Activated CD8-positive, alpha-beta memory T cell treated with anti-CD3 and anti-CD28 coated beads, Interleukin-2, amount 50 U/mL, for 1 hour (primary cell): ENCODE measurements around the gene GNS.
"Not testable (repeated sequence)": the region's sequence is repeated elsewhere in the genome, so short reads cannot be mapped to it uniquely, and the experiment has no call there.

Experiments
- DNase-seq: peaks from one replicate; pipeline ENCODE4 v3.0.0-alpha.2; 2020; ENCODE audit errors: extremely low read depth

The GNS gene

DNA sequence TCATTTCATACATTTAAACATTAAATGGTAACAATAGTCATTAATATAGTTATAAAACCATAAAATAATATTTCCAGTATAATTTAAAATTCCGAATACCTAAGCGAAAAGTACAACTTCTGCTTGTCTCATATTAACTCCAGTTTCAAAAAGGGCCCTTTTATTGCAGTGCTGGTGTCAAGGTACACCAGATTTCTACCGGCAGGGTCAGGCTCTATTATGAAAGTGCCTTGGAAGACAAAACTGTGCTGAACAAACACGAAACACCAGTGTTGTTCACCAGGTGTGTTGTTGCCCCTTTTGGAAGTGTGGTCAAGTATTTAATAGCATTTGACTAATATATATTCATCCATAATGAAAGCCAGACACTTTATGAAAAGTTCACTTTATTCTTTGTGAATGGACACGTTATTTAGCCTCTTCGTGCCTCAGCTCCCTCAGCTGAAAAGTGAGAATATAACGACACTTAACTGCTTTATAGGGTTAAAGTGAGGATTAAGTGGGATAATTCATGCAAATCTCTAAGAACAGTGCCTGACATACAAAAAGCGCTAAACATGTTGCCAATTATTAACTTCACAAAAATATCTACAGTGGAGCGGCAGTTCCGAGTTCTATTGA lies 20.3 kb upstream of the GNS start:
- DNase-seq = no peak

DNA sequence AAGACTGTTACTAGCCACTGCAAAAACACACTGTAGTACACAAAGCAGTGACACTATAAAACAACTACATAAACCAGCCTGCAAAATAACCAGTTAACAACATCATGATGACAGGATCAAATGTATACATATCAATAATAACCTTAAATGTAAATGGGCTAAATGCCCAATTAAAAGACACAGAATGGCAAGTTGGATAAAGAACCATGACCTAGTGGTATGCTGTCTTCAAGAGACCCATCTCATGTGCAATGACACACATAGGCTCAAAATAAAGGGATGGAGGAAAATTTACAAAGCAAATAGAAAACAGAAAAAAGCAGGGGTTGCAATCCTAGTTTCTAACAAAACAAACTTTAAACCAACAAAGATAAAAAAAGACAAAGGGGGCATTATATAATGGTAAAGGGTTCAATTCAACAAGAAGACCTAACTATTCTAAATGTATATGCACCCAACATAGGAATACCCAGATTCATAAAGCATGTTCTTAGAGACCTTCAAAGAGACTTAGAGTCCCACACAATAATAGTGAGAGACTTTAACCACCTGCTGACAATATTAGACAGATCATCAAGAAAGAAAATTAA lies 16.0 kb upstream of the GNS start:
- not testable (repeated sequence) for DNase-seq

DNA sequence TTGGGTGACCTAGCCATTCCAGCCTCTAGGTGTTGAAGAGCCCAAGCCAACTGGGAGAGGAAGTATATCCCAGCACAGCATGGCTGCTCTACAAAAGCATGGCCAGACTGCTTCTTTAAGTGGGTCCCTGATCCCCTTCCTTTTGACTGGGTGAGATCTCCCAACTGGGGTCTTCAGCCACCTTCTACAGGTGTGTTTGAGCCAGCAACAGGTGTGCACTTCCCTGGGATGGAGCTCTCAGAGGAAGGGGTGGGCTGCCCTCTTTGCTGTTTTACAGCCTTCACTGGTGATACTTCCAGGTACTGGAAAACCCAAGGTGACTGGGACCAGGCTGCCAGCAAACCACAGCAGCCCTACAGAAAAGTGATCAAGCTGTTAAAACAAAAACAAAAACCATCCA lies 14.2 kb upstream of the GNS start:
- DNase-seq = no peak

DNA sequence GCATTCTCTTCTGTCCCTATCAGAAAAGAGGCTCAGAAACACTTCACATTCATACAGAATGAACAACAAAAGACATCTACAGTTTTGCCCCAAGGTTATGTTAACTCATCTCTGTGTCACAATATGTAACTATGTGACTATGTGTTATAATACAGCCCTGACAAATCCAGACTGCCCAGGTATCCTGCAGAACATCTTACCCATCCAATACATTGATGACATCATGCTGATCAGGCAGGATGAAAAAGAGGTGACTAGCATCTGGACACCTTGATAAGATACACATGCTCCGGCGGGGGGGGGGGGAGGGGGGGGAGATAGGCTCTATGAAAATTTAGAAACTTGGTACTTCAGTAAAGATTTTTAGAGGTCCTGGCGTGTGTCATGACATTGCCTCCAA lies 8.3 kb upstream of the GNS start:
- DNase-seq = no peak

DNA sequence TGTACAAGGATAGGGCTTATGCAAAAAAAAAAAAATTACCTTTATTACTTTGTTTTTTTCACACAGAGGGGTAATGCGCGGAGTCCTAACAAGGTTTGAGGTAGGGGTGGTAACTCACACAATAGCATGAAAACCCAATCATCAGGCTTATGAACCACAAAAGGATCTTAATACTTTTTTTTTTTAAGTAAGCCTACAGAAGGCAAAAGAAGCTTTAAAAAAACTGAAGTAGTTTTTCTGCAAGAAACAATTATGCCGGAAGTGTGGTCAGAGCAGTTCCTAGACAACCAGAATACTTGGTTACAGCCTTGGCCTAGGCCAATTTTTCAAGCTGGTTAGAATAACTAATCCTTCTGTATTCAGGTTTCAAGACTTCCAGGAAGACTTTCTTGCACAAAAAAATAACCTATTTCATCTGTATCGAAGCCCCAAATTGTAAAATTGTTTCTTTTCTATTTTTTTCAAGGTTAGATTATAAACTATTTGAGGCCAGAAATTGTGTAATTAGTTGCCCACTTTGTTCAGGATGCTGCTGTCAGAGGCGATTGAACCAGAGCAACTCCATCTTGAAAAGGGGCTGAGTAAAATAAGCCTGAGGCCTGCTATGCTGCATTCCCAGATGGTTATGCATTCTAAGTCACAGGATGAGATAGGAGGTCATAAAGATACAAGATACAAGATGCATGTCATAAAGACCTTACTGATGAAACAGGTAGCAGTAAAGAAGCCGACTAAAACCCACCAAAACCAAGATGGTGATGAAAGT lies 1.8 kb upstream of the GNS start:
- no peak for DNase-seq

DNA sequence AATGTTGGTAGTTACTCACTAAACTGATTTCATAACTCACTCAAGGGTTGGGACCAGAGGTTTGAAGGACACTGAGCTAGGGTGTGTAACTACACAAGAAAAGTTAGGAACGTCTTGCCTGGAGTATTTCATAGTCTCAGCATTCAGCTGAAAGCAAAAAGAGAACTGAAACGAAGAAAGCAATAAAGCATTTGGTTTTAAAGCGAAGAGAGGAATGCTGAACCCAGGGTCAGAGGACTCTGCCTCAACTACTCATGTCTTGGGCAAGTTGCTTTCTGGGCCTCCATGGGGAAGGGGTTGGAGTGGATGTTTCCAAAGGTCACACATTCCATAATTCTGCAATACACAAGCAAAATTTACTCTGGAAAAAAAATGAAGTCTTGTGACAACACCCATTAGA lies 1.4 kb downstream of the GNS start:
- DNase-seq = no peak

DNA sequence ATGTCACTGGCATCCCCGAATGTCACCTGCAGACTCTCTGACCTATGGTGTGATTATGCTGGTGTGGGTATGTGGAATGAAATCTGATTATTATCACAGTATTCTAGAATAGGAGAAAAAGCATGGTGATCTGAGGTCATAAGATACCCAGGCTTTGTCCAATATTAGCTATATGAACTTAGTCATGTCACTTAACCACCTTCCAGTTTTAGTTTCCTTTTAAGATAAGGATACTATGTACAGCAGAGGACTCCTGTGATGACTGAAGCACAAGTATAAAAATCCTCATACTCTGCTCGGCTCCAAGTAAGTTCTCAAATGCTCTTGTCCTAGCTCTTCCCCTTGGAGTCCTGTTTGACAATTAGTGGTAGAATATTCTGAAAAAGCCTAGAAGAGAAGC lies 2.8 kb downstream of the GNS start:
- no peak for DNase-seq

DNA sequence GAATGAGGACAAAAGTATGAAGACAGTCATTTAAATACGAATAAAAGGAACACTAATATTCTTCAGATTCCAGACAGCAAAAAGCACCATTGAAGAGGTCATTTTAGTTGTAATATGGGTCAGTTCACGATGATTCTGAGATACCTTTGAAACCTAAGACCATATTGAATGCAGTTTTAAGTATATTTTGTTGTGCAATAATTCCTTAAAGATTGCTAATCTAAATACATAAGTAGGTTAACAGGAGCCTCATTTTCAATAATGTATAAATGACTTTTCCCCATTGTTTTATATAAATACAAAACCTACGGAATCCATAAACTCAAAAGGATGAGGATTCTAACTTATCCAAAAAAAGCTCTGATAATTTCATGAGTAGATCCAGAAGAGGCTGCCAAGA lies 5.8 kb downstream of the GNS start:
- no peak for DNase-seq

DNA sequence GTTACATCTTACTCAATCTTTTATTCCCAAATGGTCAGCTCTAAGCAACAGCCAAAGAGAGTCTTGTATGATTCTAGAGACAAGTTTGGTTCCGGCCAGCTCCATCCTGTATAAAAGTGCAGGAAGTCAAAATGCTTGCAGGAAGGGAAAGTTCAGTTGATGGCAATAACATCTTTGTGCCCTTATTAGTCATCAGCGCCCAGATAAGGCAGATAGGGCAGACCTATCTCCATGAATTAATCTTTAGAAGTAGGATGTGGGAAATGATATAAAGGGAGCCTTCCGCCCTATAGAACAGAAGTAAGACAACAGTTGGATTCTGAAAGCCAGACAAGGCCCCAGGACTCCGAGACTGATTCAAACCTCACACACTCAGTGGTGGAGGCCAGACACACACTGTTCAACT lies 6.4 kb downstream of the GNS start:
- no peak for DNase-seq

DNA sequence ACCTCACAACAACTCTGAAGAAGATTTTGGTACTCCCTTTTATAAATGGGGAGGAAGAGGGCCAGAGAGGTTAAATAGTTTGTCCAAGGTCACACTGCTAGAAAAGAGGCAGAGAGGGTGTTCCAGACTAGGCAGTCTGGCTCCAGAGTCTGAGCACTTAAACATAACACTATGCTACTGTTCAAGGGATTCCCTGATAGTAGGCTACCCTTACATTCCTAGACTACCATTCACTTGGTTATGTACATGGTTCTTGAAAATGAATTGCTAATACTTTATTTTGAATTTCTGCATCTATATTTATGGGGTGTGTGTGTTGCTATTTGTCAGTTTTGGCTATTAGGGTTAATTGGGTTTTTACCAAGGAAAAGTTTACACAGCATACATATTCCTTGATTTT lies 7.2 kb downstream of the GNS start:
- DNase-seq = no peak

DNA sequence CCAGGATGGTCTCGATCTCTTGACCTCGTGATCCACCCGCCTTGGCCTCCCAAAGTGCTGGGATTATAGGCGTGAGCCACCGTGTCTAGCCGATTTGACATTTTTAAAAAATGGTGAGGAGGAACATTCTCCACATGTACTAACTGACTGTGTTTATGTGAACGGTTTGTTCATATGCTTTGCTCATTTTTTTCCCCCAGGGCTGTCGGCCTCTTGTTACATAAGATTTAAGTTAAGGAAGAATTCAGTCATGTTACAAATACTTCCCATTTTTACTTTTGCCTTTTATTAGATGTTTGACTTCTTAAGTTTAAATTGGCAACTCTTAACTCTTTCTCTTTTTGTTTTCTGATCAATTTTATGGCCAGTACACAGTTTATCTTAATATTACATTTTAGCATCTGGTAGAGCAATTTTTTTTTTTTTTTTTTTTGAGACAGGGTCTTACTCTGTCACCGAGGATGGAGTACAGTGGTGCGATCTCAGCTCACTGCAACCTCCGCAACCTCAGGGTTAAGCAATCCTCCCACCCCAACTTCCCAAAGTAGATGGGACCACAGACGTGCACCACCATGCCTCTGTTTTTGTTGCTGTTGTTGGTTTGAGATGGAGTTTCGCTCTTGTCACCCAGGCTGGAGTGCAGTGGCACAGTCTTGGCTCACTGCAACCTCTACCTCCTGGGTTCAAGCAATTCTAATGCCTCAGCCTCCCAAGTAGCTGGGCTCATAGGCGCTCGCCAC lies 9.6 kb downstream of the GNS start:
- DNase-seq = no peak

DNA sequence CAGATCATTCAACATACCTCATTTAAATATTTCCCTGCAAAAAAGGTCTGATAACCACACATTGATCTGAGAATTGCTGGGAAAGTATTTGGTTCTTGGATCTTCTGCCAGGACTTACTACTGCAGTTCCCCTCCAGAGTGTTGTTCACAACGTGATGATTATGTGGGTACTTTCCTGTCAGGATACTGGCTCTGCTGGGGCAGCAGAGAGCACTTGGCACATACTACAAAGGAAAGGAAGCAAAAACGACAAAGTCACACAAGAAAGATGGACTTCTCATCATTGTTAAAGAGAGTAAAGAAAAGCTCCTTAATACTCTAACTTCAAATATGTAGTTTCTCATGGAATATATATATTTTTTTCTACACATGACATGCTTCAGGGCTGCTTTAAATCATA lies 11.5 kb downstream of the GNS start:
- DNase-seq = no peak

DNA sequence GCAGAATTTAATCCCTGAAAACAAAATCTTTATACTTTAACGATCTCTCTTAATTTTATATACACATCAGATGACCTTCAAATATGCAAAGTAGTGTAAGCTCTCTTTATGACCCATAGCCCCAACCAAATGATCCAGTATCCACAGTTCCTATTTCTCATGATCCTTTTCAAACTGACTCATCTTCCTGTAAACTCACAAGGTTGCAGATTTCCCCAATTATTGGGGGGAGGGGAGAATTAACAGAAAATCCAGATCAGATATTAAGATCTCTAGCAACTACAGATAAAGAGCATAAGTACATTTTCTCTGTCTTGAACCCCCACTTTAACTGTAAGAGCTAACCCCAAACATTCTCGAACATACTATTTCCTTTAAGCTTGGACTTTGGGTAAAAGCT lies 12.5 kb downstream of the GNS start:
- no peak for DNase-seq

DNA sequence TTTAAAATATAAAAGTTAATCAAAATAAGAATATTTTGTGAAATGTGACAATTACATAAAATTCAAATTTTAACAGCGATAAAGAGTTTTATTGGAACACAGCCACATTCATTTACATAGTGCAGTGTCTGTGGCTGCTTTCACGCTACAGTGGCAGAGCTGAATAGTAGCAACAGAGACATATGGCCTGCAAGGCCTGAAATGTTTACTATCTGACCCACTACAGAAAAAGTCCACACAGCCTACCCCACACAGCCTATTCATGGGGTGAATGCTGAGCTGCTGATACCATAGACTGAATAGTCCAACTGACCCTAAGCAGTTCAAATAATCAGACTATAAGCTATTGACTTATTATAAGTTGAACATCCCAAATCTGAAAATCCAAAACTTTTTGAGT lies 13.2 kb downstream of the GNS start:
- DNase-seq = no peak

DNA sequence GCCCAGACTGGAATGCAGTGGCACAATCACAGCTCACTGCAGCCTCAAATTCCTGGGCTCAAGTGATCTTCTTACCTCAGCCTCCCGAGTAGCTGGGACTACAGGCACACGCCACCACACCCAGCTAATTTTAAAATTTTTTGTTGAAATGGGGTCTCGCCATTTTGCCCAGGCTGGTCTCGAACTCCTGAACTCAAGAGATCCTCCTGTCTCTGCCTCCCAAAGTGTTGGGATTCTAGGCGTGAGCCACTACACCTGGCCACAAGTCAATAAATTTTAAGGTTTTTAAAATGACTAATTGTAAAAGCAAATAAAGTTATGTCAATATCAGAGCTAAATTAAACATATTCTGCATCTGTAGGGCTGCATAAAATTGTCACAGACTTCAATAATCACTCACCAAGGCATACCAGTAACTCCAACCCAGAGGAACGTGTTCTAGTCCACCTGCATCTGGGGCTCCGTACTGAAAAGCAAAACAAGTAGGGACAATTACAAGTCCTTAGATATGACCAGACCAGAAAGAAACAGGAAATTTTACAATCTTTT lies 13.9 kb downstream of the GNS start:
- no peak for DNase-seq

DNA sequence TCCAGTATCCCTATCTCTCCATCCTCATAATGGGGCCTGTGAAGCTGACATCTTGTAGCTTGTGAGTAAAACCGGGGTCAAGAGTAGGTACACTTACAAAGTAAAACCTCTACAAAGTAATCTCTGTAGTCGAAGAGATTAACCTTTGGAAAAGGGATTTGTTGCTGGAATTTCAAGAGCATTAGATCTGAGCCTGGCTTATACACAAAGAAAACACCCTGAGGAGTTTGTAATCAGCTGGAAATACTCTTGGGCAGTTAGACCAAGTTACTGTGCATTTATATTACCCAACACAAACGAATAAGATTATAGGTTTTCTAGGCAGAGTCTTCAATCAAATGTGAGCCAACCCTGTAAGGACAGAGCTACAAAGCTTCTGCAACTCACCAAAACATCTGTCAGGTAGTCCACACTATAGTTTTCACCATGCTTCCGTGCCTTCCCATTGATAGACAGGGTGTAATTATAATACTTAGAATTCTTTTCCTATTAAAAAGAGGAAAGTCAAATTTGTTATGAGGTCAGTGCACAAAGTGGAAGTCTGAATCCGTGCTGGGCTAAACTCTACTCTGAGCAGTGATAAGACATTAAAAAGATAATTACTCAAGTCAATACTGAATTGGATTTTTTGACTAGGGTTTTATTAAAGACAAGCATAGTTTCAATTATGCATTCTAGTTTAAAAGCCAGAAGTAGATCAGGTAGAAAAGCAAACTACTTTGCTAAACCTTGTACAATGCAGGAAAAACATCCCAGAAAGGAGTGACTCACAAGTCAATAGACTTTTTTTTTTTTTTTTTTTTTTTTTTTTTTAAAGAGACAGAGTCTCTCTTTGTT lies 14.6 kb downstream of the GNS start:
- no peak for DNase-seq

DNA sequence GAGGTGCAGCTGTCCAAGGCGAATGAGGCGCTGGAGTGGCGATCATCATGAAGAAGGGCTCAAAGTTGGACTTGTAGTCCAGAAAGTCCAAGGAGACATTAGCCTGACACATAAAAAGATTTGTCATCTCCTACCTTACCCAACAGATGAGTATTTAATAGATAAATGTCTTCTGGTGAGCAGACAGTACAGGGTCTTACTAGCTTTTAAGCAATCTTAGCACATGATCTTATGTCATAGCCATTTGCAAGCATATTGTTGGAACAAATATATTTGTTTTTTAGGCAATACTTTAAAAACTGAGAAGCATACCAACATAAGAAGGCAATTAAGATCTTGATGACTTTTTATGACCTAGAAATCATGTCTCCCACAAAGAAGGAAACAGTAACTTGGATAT lies 16.0 kb downstream of the GNS start:
- no peak for DNase-seq

DNA sequence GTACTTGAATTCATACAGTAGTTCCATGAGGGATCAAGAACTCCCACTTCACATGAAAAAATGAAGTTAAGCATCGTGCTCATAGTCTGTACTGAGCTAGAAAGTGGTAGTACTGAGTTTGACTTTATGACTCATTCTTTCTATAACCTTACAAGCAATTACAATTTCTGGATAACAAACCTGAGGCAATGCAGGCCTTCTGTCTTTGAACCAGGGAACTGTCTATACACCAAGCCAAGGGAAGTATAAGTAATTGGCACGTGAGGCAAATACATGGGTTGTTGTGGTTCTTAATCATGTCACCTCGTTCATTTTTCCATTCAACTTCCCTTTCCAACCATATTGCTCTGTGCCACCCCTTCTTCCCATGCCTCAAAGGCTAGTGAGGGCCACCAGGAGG lies 16.8 kb downstream of the GNS start:
- no peak for DNase-seq

DNA sequence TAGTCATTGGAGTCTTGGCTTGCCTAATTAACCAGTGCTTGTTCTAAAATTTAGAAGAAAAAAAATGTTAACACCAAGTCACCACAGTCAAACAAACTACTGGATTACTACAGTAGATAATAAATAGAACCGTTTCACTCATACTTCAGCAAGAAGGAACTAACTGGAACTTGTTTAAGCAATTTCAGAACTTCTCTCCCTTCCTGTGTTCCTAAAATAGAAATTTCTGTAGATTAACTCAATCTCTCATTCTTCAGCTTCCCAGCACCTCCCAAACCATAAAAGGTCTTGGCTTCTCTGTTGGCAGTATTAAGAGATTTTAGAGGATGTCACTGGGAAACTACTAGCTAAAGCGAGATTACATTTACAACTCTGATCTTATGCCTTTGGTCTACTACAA lies 18.6 kb downstream of the GNS start:
- no peak for DNase-seq

DNA sequence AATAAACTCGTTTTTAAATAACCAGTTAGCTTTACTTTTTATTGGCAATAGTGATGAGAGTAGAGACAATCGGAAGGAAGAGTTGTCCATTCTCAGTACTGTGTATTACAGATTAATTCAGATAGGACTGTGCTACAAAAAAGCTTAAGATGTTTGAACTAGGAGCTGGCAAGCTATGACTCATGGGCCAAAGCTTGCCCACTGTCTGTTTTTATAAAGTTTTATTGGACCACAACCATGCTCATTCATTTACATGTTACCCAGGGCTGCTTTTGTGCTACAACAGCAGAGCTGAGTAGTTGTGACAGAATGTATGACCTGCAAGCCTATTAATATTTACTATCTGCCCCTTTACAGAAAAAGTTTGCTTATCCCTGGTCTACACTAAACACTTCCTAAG lies 19.4 kb downstream of the GNS start:
- DNase-seq = no peak

DNA sequence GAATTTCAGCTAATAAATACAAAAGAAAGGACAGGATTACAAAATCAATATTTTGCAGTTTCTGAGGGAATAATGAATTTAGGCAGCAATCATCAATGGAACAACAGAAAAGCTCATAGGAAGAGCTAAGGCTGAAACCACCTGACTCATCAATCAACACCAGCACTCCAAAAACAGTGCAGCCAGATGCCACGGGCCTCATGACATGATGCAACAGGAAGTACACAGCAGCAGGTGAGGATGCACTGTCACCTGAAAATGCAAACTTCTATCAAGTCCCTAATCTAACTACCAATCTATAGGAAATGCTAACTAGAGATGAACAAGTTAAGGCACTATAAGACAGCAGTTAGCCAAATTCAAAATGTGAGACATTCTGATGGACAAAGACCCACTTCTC lies 21.7 kb downstream of the GNS start:
- no peak for DNase-seq

DNA sequence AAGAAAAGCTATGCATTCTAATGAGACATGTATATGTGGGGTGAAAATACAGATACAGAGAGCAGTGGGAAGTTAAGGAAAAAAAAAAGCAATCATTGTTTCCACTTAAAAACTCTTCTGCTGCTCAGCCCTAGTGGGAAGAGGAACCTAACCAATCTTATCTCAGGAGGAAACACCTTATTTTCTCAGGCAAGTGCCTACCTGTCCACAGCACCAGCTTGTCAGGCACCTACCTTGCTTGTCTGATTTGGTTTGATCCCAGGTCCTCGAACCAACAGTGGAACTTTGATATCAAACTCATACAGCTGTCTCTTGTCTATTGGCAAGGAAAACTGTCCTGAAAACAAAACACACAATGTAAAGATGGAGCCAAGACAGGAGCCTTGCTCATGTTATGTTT lies 22.4 kb downstream of the GNS start:
- DNase-seq = no peak
